ENCODE results near the gene GPA33. TPM values are rescaled to one million over a fixed set of nuclear protein-coding genes. Genes with fewer than 3 reads are reported as not detected.

GPA33 gene
- total RNA-seq, 4 donors from 2014 or later = 87.4 to 568 (median 509) TPM

DNA sequence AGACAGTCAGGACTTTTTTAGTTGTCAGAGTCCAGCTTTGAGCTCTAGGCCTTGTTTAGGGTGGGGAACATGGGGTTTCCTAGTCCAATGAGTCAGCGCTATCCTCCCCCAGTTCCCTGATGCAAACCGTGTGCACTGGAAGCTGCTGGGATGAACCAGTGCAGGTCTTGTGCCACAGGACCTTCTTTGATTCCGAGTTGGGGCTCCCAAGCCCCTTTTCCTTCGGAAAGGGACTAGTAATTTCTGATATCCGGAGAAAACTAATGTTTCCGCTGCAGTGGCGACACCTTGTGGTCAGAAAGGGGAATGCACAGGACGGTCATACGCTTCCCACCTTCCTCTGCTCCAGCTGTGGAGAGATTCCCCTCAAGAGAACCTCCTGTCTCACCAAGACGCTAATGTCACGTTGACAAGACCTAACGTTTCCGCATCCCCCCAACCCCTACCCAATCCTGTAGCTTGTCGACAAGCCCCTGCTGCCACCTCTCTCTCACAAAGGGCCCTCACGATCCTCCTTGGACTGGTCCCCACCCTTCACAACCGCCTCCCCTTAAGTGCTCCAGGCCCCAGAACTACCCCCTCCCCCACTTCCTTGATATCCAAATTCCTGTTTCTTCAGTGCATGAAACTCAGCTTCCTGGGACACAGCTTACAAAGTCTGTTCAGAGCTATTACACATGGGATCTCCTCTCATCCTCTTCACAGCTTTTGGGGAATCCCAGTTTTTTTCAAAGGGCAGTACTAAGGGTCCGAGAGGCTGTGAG lies 30.9 kb downstream of the GPA33 start:
- Histone ChIP-seq H3K27ac (no peak overlapping the region), H3K27me3 (no peaks in the 10 kb centered on the region), H3K4me3 (no peak overlapping the region), H3K36me3 (no peaks in the 10 kb centered on the region), H3K4me1 (peaks cover 0 to 6% (median 2%) of the 10 kb centered on the region in 4 donors), H3K9me3 (no peaks in the 10 kb centered on the region)
- peak; percentile 74 for DNase-seq
- intact Hi-C loops (cut with DNase I; ENCODE audit: low total_unique reads) = loop anchor here (1.0 to 2.0 kb wide), 2 partner anchors 148 to 176 kb away; no protein-coding TSS in a partner anchor
- 7 to 22% methylated on average over 11 to 17 of the region's 17 CpGs for WGBS, 2 donors (ENCODE audit: low coverage in 1 of 2)
- TF ChIP-seq POLR2AphosphoS5 (IDR thresholded peaks at IDR 0.05) (peak in 1 of 3 donors; percentile 12), POLR2A (IDR thresholded peaks at IDR 0.05) (no peak), EP300 (IDR thresholded peaks at IDR 0.05; ENCODE audit: low read depth) (no peak)
- TF ChIP-seq, protein P1, sequence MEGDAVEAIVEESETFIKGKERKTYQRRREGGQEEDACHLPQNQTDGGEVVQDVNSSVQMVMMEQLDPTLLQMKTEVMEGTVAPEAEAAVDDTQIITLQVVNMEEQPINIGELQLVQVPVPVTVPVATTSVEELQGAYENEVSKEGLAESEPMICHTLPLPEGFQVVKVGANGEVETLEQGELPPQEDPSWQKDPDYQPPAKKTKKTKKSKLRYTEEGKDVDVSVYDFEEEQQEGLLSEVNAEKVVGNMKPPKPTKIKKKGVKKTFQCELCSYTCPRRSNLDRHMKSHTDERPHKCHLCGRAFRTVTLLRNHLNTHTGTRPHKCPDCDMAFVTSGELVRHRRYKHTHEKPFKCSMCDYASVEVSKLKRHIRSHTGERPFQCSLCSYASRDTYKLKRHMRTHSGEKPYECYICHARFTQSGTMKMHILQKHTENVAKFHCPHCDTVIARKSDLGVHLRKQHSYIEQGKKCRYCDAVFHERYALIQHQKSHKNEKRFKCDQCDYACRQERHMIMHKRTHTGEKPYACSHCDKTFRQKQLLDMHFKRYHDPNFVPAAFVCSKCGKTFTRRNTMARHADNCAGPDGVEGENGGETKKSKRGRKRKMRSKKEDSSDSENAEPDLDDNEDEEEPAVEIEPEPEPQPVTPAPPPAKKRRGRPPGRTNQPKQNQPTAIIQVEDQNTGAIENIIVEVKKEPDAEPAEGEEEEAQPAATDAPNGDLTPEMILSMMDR (IDR thresholded peaks at IDR 0.05) = peak; percentile 90 to 98 (median 96)
- in situ Hi-C loops (cut with MboI; ENCODE audit: low pct_ligation_motif_present in 1 of 4, low pct_unique_long_range_greater_than_20kb in 1 of 4, low sequenced_read_pairs in 3 of 4) = loop anchor here in 3 of 4 donors (10.0 to 25.0 kb wide), 3 partner anchors 134 to 478 kb away; no protein-coding TSS in a partner anchor

DNA sequence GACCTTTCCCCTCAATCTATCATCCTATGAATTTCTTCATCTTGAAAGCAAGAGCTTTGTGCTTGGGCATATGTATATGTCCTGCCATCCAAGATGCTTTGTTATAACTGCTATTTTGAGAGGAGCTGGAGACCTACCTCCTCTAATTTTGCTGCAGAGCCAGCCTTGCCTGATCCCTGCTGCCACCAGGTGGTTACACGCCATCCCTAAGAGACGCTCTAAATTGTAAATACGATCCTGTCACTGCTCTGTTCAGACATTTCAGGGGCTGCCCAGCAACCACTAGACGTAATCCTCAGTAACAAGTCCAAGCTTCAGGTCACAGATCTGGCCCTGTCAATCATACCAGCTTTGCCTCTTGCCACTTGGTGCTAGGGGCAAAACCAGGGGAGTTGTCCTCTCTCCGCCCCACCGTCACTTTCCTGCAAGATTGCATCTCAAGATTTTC lies 32.9 kb downstream of the GPA33 start:
- intact Hi-C loops (cut with DNase I; ENCODE audit: low total_unique reads) (no loop called here), in situ Hi-C loops (cut with MboI; ENCODE audit: low pct_ligation_motif_present in 1 of 4, low pct_unique_long_range_greater_than_20kb in 1 of 4, low sequenced_read_pairs in 3 of 4) (loop anchor here in 3 of 4 donors (10.0 to 25.0 kb wide), 3 partner anchors 132 to 480 kb away; no protein-coding TSS in a partner anchor)
- no peaks in the 10 kb centered on the region for H3K36me3 ChIP-seq
- TF ChIP-seq POLR2A (IDR thresholded peaks at IDR 0.05) (no peak), EP300 (IDR thresholded peaks at IDR 0.05; ENCODE audit: low read depth) (no peak), POLR2AphosphoS5 (IDR thresholded peaks at IDR 0.05) (no peak)
- TF ChIP-seq, protein P1 (IDR thresholded peaks at IDR 0.05) = peak in 3 of 5 experiments; percentile 18 to 40 (median 23)
- DNase-seq = no peak
- WGBS, 2 donors (ENCODE audit: low coverage in 1 of 2) = 57 to 60% methylated on average over 1 to 6 of the region's 6 CpGs
- no peaks in the 10 kb centered on the region for H3K9me3 ChIP-seq
- peaks cover 0 to 6% (median 2%) of the 10 kb centered on the region in 4 donors for H3K4me1 ChIP-seq
- H3K27me3 ChIP-seq = no peaks in the 10 kb centered on the region
- no peak overlapping the region for H3K4me3 ChIP-seq
- H3K27ac ChIP-seq = no peak overlapping the region

DNA sequence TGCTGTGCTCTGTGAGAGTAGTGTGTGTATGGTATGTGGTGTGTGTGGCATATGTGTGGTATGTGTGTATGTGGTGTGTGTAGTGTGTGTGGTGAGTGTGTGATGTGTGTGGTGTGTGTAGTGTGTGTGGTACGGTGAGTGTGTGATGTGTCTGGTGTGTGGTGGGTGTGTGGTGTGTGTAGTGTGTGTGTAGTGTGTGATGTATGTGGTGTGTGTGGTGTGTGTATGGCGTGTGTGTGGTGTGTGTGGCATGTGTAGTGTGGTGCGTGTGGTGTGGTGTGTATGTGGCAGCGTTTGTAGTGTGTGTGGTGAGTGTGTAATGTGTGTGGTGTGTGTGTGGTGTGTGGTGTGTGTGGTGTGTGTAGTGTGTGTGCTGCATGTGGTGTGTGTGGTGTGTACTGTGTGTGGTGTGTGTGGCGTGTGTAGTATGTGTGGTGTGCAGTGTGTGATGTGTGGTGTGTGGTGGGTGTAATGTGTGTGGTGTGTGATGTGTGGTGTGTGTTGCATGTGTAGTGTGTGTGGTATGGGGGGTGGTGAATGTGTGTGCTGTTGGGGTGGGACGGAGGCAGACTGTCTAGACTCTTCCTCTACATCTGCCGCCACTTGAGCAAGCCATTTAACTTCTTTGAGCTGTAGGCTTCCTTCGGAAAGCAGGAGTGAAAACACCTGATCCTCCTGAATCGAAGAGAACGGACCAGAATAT lies 33.5 kb downstream of the GPA33 start:
- DNase-seq = no peak
- Histone ChIP-seq H3K27ac (no peak overlapping the region), H3K4me1 (peaks cover 0 to 6% (median 2%) of the 10 kb centered on the region in 4 donors), H3K27me3 (no peaks in the 10 kb centered on the region), H3K4me3 (no peak overlapping the region), H3K36me3 (no peaks in the 10 kb centered on the region), H3K9me3 (no peaks in the 10 kb centered on the region)
- TF ChIP-seq, protein P1 (IDR thresholded peaks at IDR 0.05) = no peak
- TF ChIP-seq POLR2A (IDR thresholded peaks at IDR 0.05) (no peak), EP300 (IDR thresholded peaks at IDR 0.05; ENCODE audit: low read depth) (no peak), POLR2AphosphoS5 (IDR thresholded peaks at IDR 0.05) (no peak)
- intact Hi-C loops (cut with DNase I; ENCODE audit: low total_unique reads) (no loop called here), in situ Hi-C loops (cut with MboI; ENCODE audit: low pct_ligation_motif_present in 1 of 4, low pct_unique_long_range_greater_than_20kb in 1 of 4, low sequenced_read_pairs in 3 of 4) (loop anchor here in 3 of 4 donors (10.0 to 25.0 kb wide), 3 partner anchors 132 to 481 kb away; no protein-coding TSS in a partner anchor)
- 66 to 72% methylated on average over 3 to 10 of the region's 10 CpGs for WGBS, 2 donors (ENCODE audit: low coverage in 1 of 2)

Data from transverse colon (tissue), 4 donors.